HG03066 (cell line): Measurements from ENCODE around the gene RALGAPB.

Experiments
- ATAC-seq: cut with Tn5 transposase; IDR thresholded peaks from one replicate; pipeline ENCODE4 v1.9.1; 2021; ENCODE audit warnings: low read depth; ENCODE audit not compliant: unreplicated experiment

RALGAPB gene

DNA sequence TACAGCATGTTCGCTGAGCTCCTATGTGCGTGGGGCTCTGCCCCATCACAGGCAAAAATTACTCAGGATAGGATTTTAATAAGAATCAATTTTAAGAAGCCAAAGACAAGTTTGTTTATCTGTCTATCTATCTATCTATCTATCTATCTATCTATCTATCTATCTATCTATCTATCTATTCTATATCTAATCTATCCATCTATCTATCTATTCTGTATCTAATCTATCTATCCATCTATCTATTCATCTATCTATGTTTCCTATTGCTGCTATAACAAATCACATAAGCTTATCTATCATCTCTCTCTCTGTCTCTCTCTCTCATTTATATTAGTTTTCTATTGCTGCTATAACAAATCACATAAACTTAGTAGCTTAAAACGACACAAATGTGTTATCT is 130.6 kb downstream of the RALGAPB start:
- ATAC-seq = no peak

DNA sequence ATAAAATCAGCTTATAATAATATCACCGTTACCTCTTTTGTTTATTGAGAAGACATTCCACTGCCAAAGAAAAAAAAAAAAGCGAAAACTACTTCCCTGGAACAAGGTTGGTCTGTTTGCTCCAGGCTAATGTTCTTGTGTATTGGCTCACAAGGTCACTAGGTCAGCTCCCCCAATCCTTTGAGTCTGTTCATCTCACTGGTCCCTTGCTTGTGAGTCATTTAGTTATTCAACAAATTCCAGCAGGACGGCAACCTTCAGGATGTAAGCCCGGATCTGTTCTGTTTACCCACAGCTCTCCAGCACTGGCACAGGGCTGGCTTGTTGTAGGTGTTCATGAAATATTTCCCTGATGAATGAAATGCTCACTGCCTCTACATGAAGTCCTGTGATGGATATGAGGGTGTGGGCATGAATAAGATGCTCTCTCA is 132.2 kb downstream of the RALGAPB start:
- no peak for ATAC-seq

DNA sequence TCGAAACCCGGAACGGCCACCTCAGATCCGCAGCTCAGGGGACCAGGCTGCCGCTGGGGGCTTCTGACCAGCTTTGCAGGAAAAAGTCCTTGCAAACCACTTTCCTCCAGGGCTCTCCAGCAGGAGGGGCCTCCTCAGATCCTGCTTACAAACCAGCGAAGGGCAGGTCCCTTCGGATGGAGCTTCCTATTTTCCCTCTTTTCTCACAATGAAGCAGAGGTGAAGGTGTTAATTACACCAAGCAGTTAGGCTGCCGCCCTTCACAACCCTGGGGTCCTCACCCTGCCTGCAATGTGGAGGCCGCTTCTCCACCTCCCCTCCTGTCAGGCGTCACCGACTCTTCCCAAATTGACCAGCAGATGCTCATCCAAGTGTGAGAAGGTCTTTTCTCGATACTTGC is 134.7 kb downstream of the RALGAPB start:
- ATAC-seq = no peak

DNA sequence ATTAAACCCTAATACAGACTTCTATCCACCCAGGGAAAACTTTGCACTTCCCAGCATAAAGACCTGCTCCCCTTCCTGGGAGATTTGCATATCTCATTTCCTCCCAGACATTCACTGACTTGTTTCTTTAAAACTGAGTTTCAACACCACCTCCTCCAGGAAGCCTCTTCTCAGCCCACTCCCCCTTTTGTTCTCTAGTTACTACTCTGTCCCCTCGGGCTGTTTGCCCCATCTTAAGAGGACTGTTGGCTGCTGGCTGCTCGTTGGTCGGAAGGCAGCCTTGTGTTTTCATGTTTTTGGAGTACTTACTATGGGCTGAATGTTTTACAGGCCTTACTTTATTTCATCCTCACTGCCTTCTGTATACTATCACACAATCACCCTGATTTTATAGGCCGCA is 135.5 kb downstream of the RALGAPB start:
- no peak for ATAC-seq

DNA sequence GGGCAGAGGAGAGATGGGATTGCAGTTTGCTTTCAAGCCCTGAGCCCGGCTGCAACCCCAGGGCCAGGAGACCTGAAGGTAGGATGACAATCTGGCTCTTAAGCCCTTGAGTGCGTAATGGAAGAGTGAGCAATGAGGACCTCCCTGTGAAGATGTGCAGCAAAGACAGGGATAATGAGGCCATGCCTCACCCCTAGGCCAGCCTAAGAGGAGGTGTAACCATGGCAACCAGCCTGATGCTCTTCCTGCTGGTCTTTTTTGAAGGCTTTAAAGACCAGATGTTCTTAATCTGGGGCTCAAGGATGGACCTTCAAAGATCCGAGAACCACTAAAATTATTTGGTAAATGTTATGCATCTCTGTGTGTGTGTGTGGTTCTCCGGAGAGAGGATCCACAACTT is 137.2 kb downstream of the RALGAPB start:
- no peak for ATAC-seq

DNA sequence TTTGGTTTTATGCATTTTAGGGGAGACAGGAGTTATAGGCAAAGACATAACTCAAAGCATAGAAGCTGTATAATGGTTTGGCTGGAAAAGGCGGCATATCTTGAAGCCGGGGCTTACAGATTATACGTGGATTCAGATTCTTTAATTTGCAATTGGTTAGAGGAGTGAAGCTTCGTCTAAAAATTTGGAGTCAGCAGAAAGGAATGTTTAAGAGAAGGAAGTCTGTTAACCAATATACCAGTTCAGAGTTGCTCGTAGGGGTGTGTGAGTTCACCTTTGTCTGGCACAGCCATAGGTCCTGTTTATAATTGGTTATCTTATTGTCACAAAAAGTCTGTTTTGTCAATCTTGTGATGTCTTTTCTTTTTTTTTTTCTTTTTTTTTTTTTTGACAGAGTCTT is 137.9 kb downstream of the RALGAPB start:
- ATAC-seq = no peak

DNA sequence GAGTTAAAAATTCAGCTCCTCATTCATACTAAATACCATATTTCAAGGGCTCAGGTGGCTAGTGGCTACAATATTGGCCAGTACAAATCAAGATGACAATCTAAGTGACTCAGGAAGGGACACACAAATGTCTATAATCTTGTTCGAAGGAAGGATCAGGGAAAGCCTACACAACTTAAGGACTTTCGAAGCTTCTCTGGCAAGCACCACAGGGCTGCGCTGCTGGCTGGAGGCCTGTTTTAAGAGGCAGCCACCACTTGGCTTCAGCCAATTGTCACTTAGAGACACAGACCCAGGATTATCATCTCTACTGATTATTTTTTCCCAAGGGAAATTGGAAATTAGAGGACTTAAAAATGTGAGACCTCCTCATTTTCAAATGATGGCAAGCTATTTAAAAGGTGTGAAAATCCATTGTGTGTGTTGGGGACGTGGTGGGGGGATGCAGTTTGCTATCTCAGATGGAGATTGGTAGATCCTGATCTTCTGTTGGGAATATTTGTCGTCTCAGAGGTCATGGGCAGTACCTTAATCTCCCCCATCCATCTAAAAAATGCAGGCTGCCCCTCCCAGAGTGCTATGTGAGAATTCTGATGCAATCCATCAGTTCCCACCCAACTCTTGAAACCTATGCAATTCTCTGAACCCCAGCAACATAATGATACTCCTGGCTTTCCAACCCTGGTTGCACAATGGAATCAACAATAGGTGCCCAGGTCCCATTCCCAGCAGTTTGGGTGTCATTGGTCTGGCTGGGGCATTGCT is 140.3 kb downstream of the RALGAPB start:
- no peak for ATAC-seq

DNA sequence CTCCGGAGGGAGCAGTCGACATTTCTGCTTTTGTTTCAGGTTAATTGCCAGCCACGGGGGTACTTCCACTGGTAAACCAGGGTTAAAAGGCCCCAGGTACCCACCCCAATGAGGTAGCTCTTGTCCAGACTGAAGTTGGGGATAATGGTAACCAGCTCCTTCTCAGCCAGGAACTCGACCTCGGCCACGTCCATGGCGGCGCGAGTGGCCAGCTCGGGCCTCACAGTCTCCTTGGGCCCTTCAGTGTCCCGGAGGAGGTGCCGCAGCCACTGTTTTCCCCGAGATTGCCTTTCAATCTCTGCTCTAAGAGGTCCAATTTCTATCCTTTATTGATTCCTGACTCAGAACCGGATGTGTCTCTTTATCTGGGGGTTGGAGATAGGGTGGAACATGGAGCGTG is 142.6 kb downstream of the RALGAPB start:
- no peak for ATAC-seq

DNA sequence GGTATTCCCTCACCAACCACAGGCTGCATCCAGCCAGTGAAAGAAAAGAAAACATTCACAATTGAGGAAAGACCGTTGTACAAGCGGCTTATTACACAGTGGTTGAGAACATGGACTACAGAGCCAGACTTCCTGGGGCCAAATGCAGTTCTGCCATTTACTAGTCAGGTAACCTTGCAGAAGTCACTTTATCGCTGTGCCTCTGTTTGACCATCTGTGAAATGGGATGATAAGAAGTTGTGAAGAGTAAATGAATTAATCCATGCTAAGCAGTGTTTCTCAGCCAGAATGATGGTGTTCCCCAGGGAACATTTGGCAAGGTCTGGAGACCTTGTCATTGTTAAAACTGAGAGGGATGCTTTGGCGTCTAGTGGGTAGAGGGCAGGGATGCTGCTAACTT is 143.8 kb downstream of the RALGAPB start:
- ATAC-seq = no peak

DNA sequence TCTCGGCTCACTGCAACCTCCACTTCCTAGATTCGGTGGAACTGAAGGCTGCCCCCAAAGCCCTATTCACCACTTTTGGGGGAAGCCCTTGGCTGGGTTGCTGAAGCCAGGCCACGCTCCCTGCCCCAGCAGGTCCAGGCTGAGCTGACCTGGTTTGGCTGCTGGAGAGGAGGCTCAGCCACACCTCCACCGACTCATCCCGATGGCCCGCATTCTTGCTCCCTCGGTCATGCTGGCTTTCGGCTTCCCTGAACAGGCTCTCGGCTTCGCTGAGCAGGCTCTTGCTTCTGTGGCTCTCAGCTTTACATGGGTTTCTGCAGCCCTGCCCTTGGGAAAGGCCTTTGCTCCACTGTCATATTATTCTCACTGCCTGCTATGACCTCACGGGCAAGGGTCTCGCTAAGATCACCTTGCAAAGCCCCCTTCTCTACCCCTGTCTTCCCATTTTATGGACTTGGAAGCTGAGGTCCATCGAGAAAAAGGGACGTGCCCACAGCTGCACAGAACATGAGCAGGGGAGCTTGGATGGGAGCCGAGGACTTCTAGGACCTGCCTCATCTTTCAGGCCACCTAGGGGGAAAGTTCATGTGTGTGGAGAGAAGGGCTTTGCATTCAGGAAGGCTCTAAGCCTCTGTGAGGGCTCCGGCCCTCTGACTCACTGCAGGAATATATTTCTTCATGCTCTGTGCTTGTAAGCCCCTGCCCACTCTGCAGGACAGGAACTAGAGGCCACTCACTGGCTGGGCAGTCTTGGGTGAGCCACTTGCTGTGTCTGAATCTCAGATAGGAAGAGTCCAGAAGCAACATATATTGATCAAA is 144.6 kb downstream of the RALGAPB start:
- ATAC-seq = no peak

DNA sequence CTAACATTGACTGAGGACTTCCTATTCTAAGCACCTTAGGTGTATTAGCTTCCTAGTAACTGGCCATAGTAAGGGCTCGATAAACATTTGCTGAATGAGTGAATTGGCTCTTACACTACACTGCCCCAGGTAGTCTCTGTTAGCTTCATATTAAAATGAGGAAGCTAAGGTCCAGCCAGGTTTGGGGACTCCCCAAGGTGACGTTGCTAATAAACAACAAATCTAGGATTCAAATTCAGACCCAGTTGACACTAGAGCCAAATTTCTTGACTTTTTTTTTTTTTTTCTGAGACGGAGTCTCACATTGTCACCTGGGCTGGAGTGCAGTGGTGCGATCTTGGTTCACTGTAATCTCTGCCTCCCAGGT is 145.2 kb downstream of the RALGAPB start:
- ATAC-seq = no peak

DNA sequence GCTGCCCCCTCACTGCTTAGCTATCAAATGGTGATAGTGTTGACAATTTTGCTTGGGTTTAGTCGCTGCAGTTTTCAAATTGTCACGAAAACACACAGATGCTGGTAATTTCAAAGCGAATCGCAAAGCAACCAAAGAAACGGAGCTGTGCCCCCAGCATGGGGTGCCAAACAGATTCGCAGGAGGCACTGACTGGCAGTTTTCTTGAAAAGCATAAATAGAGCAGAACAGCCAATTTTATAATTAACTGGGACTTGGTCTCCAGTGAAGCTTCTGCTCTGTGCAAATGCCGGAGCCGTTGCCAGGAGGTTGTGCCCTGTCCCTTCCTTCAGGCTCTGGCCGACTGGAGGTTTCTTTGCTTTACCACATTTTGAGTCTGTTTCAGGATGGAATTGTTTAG is 147.8 kb downstream of the RALGAPB start:
- ATAC-seq = no peak

DNA sequence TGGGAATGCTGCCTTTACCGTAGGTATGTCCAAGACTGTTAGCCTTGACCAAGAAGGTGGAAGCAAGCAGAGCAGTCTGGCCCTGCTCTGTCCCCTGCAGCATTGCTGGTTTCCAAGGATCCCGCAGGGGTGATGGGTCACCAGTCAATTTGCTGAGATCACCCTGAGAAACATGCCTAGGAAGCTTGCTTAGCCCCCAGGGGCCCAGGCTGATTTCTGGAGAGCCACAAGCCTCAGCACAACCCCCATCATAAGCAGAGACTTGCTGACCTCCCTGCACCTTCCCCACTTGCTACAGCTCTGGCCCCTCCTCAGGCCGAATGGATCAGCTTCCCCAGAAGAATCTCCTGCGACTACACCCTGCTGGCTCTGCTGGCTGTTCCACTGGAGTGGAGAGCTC is 150.4 kb downstream of the RALGAPB start:
- no peak for ATAC-seq

DNA sequence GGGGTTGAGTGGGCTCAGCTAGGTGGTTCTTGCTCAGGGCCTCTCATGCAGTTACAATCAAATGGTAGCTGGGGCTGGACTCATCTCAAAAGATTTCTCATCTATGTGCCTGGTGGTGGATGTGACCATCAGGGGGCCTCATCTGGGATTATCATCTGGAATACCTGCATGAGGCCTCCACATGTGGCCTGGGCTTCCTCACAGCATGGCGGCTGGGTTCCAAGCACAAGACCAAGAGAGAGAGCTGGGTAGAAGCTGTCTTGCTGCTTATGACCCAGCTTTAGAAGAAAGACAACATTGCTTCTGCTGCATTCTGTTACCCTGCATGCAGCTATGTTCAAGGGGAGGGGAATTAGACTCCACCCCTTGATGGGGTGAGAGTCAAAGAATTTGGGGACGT is 151.4 kb downstream of the RALGAPB start:
- ATAC-seq = no peak

DNA sequence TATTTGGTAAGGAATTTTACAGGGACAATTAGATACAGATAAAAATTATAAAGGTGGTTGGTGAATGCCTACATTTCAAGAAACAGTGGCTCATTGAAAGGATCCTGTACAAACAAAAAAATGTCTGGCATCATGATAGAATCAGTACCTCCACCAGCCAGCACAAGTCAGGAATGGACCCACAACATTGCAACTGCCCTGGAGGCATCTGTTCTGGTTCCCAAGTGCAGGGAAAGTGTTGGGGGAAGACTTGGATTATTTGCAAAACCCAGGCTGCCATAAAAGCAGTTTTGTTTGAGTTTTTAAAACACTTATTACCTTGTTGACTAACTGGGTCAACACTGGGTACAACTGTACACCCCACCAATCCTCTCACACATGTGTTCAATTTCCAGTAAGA is 153.3 kb downstream of the RALGAPB start:
- ATAC-seq = no peak

DNA sequence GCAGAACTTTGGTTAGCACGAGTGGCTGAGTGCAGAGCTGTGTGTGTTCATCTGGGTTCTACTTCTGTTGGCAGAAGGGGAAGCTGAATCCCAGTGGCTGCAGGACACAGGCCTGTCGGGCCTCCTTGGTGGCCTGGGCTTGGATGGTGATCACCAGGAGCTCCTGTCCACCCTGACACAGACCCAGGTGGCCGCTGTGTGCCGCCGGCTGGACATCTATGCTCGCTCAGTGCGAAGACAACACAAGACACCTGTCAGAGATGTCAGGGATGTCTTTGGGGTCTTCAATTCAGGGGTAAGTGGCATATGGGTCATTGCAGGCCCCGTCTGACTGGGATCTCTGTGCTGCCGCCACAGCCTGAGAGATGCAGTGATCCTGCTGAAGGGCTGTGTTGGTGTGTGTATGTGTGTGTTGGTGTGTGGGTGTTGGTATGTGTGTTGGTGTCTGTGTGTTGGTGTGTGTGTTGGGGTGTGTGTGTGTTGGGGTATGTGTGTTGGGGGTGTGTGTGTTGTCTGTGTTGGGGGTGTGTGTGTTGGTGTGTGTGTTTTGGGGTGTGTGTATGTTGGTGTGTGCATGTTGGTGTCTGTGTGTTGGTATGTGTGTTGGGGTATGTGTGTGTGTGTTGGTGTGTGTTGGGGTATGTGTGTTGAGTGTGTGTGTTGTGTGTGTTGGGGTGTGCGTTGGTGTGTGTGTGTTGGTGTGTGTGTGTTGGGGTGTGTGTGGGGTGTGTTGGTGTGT is 154.4 kb downstream of the RALGAPB start:
- ATAC-seq = no peak
